ENCODE results near the gene INSIG1. TPM values are rescaled to one million over a fixed set of nuclear protein-coding genes. Genes with fewer than 3 reads are reported as not detected.

Gene INSIG1
- total RNA-seq, 1 experiment from 2014 or later, result 53.4 TPM

- no TSS peak for BruUV-seq (replicated peaks)
- H3K4me3 ChIP-seq (ENCODE audit: low read depth, low read length, poor library complexity, severe bottlenecking), result no peak overlapping the region
- ChIA-PET CTCF (no interaction called here), POLR2A (ENCODE audit: low non-redundant PET) (no interaction called here)
- H3K9me3 ChIP-seq (ENCODE audit: low read depth, low read length, poor library complexity, severe bottlenecking), result no peaks in the 10 kb centered on the region
- H3K27me3 ChIP-seq (replicated peaks; ENCODE audit: insufficient read depth, low read depth, low read length, poor library complexity), result no peaks in the 10 kb centered on the region
- intact Hi-C loops (cut with micrococcal nuclease; ENCODE audit: unreplicated experiment), result no loop called here
- TF ChIP-seq EZH2 (IDR thresholded peaks at IDR 0.05; ENCODE audit: borderline replicate concordance, low read depth, low read length, poor library complexity, severe bottlenecking), result no peak
- TF ChIP-seq, protein P1, sequence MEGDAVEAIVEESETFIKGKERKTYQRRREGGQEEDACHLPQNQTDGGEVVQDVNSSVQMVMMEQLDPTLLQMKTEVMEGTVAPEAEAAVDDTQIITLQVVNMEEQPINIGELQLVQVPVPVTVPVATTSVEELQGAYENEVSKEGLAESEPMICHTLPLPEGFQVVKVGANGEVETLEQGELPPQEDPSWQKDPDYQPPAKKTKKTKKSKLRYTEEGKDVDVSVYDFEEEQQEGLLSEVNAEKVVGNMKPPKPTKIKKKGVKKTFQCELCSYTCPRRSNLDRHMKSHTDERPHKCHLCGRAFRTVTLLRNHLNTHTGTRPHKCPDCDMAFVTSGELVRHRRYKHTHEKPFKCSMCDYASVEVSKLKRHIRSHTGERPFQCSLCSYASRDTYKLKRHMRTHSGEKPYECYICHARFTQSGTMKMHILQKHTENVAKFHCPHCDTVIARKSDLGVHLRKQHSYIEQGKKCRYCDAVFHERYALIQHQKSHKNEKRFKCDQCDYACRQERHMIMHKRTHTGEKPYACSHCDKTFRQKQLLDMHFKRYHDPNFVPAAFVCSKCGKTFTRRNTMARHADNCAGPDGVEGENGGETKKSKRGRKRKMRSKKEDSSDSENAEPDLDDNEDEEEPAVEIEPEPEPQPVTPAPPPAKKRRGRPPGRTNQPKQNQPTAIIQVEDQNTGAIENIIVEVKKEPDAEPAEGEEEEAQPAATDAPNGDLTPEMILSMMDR (conservative IDR thresholded peaks at IDR 0.05; ENCODE audit: low read depth, low read length), result no peak
- no peak overlapping the region for H3K27ac ChIP-seq (ENCODE audit: low read depth, low read length, poor library complexity, severe bottlenecking)
- H3K4me1 ChIP-seq (ENCODE audit: insufficient read depth, low read length, poor library complexity, severe bottlenecking), result peaks cover 14% of the 10 kb centered on the region
- H3K36me3 ChIP-seq (ENCODE audit: insufficient read depth, low read length, poor library complexity, severe bottlenecking), result peaks cover 88% of the 10 kb centered on the region
- DNase-seq (ENCODE audit: low spot score), result no peak
Observed at GRCh38 chr7:155303039-155303593, 5.4 kb downstream of the INSIG1 start.

DNA sequence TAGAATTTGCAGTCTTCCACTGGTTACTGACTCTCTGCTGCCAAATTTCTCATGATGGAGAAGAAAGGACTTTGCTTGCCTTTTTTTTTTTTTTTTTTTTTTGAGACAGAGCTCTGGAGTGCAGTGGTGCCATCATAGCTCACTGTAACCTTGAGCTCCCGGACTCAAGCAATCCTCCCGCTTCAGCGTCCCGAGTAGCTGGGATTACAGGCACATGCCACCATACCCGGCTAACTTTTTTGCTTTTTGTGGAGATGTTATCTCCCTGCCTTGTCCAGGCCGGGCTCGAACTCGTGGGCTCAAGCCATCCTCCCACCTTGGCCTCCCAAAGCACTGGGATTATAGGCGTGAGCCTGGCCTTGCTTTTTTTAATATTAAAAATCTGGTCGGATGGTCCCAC lies 6.2 kb downstream of the INSIG1 start:
- Histone ChIP-seq H3K27me3 (replicated peaks; ENCODE audit: insufficient read depth, low read depth, low read length, poor library complexity) (no peaks in the 10 kb centered on the region), H3K36me3 (ENCODE audit: insufficient read depth, low read length, poor library complexity, severe bottlenecking) (peaks cover 96% of the 10 kb centered on the region), H3K4me1 (ENCODE audit: insufficient read depth, low read length, poor library complexity, severe bottlenecking) (peaks cover 14% of the 10 kb centered on the region), H3K4me3 (ENCODE audit: low read depth, low read length, poor library complexity, severe bottlenecking) (no peak overlapping the region), H3K27ac (ENCODE audit: low read depth, low read length, poor library complexity, severe bottlenecking) (no peak overlapping the region), H3K9me3 (ENCODE audit: low read depth, low read length, poor library complexity, severe bottlenecking) (no peaks in the 10 kb centered on the region)
- CTCF ChIA-PET, result no interaction called here
- BruUV-seq (replicated peaks), result no TSS peak
- DNase-seq (ENCODE audit: low spot score), result no peak
- intact Hi-C loops (cut with micrococcal nuclease; ENCODE audit: unreplicated experiment), result no loop called here
- POLR2A ChIA-PET (ENCODE audit: low non-redundant PET), result no interaction called here
- TF ChIP-seq, protein P1 (conservative IDR thresholded peaks at IDR 0.05; ENCODE audit: low read depth, low read length), result no peak
- no peak for TF ChIP-seq EZH2 (IDR thresholded peaks at IDR 0.05; ENCODE audit: borderline replicate concordance, low read depth, low read length, poor library complexity, severe bottlenecking)

DNA sequence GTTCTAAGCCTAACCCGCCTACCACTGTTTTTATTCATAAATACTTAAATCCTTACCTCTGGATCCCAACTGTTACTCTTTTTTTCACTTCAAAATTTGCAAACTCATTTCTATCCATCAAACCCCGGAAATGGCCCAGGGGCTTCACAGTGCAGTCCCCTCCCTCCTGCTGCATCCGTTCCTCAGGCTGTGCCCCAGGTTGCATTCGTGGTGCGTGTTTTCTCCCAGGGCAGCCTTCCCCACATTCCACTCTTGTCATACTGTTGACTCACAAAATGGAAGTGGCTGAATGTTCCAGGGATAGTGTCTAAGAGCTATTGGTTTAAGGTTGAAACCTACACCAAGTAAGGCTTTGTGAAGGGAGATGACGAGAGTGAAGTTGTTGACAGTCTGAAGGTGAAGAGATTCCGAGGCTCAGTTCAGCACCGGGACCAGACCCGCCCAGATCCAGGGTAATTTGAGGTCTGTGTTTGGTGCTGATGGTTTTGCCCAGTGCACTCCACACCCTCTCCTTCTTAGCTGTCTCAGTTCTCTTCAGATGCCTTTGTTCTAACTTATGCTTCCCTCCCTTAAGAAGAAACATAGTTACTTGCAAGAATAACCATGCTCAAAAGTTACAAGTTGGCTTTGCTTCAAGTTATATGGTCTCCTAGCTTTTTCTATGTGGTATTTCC lies 7.7 kb downstream of the INSIG1 start:
- H3K36me3 ChIP-seq (ENCODE audit: insufficient read depth, low read length, poor library complexity, severe bottlenecking), result peaks cover 97% of the 10 kb centered on the region
- CTCF ChIA-PET, result no interaction called here
- no TSS peak for BruUV-seq (replicated peaks)

More for the DNA sequence above, 7.7 kb downstream of the INSIG1 start:
- Histone ChIP-seq H3K9me3 (ENCODE audit: low read depth, low read length, poor library complexity, severe bottlenecking) (no peaks in the 10 kb centered on the region), H3K4me3 (ENCODE audit: low read depth, low read length, poor library complexity, severe bottlenecking) (no peak overlapping the region), H3K4me1 (ENCODE audit: insufficient read depth, low read length, poor library complexity, severe bottlenecking) (peaks cover 11% of the 10 kb centered on the region), H3K27ac (ENCODE audit: low read depth, low read length, poor library complexity, severe bottlenecking) (no peak overlapping the region), H3K27me3 (replicated peaks; ENCODE audit: insufficient read depth, low read depth, low read length, poor library complexity) (no peaks in the 10 kb centered on the region)
- TF ChIP-seq, protein P1 (conservative IDR thresholded peaks at IDR 0.05; ENCODE audit: low read depth, low read length), result no peak
- DNase-seq (ENCODE audit: low spot score), result no peak
- POLR2A ChIA-PET (ENCODE audit: low non-redundant PET), result no interaction called here
- intact Hi-C loops (cut with micrococcal nuclease; ENCODE audit: unreplicated experiment), result no loop called here
